T1000 (cell line): Measurements from ENCODE around the gene CDK12.

Experiments
- DNase-seq: peaks from one replicate; lab custom pipeline; 2025; ENCODE audit warnings: mixed read lengths; lab: John Stamatoyannopoulos, UW

CDK12 gene

GRCh38 chr17:39549747-39550573, 88.7 kb downstream of the CDK12 start:
- DNase-seq = no peak

- DNase-seq = no peak
Observed at GRCh38 chr17:39551879-39552278, 90.6 kb downstream of the CDK12 start.

- peak; percentile 5 for DNase-seq
Observed at GRCh38 chr17:39553341-39553945, 92.2 kb downstream of the CDK12 start.

- no peak for DNase-seq
Observed at GRCh38 chr17:39555368-39555767, 94.1 kb downstream of the CDK12 start.

GRCh38 chr17:39556423-39556822, 95.1 kb downstream of the CDK12 start:
- no peak for DNase-seq

- DNase-seq = no peak
Observed at GRCh38 chr17:39562395-39562794, 101.1 kb downstream of the CDK12 start.

- no peak for DNase-seq
Observed at GRCh38 chr17:39562976-39563375, 101.7 kb downstream of the CDK12 start.

- no peak for DNase-seq
Observed at GRCh38 chr17:39563476-39563875, 102.2 kb downstream of the CDK12 start.

GRCh38 chr17:39564211-39564848, 103.0 kb downstream of the CDK12 start:
- DNase-seq = no peak

GRCh38 chr17:39566094-39566850, 105.0 kb downstream of the CDK12 start:
- DNase-seq = no peak

- DNase-seq = no peak
Observed at GRCh38 chr17:39568702-39569101, 107.4 kb downstream of the CDK12 start.

GRCh38 chr17:39569126-39569525, 107.8 kb downstream of the CDK12 start:
- no peak for DNase-seq

- no peak for DNase-seq
Observed at GRCh38 chr17:39572121-39572520, 110.8 kb downstream of the CDK12 start.

- DNase-seq = peak; percentile 61
Observed at GRCh38 chr17:39573447-39574298, 112.4 kb downstream of the CDK12 start.

GRCh38 chr17:39576187-39576586, 114.9 kb downstream of the CDK12 start:
- no peak for DNase-seq

GRCh38 chr17:39578272-39578671, 117.0 kb downstream of the CDK12 start:
- DNase-seq = no peak

GRCh38 chr17:39579318-39580081, 118.2 kb downstream of the CDK12 start:
- no peak for DNase-seq

GRCh38 chr17:39580082-39580468, 118.8 kb downstream of the CDK12 start:
- DNase-seq = no peak

GRCh38 chr17:39581071-39581758, 119.9 kb downstream of the CDK12 start:
- DNase-seq = no peak

GRCh38 chr17:39581759-39582085, 120.4 kb downstream of the CDK12 start:
- no peak for DNase-seq
